ENCODE results near the gene CYTH4. TPM values are rescaled to one million over a fixed set of nuclear protein-coding genes. Genes with fewer than 3 reads are reported as not detected.

The CYTH4 gene
- total RNA-seq, 1 donor from 2014 or later, result not detected

GRCh38 chr22:37330200-37331033, 48.1 kb downstream of the CYTH4 start:
- H3K27ac ChIP-seq, result no peak overlapping the region
- DNase-seq (ENCODE audit: low spot score), result peak; percentile 98

GRCh38 chr22:37331034-37331428, 48.7 kb downstream of the CYTH4 start:
- Histone ChIP-seq H3K27ac (no peak overlapping the region), H4K20me1 (ENCODE audit: low read depth) (no peaks in the 10 kb centered on the region), H2AFZ (replicated peaks) (no peak overlapping the region), H3K9me3 (ENCODE audit: low read depth) (no peaks in the 10 kb centered on the region), H3K79me2 (ENCODE audit: low read depth) (no peaks in the 10 kb centered on the region), H3K27me3 (peaks cover 41% of the 10 kb centered on the region), H3F3A (ENCODE audit: low read depth) (peaks cover 24% of the 10 kb centered on the region), H3K36me3 (no peaks in the 10 kb centered on the region), H3K4me1 (peaks cover 24% of the 10 kb centered on the region), H3K9ac (no peak overlapping the region), H3K4me3 (no peak overlapping the region), H3K4me2 (no peak overlapping the region)
- H3K27me3 Mint-ChIP-seq (ENCODE audit: insufficient read depth, low read depth), result peaks cover 61% of the 10 kb centered on the region
- DNase-seq (ENCODE audit: low spot score), result no peak
- H3K27ac Mint-ChIP-seq, result peak overlapping the region; percentile 78
- H3K4me1 Mint-ChIP-seq, result peaks cover 40% of the 10 kb centered on the region
- peaks cover 2% of the 10 kb centered on the region for H3K9me3 Mint-ChIP-seq
- H3K4me3 Mint-ChIP-seq, result no peak overlapping the region
- H3K36me3 Mint-ChIP-seq, result no peaks in the 10 kb centered on the region
- TF ChIP-seq EZH2phosphoT487 (IDR thresholded peaks at IDR 0.05) (no peak), CTCF (IDR thresholded peaks at IDR 0.05) (no peak), EZH2 (IDR thresholded peaks at IDR 0.05) (no peak)

More at GRCh38 chr22:37330200-37331033, 48.1 kb downstream of the CYTH4 start:
- TF ChIP-seq CTCF (IDR thresholded peaks at IDR 0.05) (peak; percentile 65), EZH2phosphoT487 (IDR thresholded peaks at IDR 0.05) (no peak)
- Histone ChIP-seq H3K27me3 (peaks cover 42% of the 10 kb centered on the region), H4K20me1 (ENCODE audit: low read depth) (no peaks in the 10 kb centered on the region), H3K4me3 (no peak overlapping the region), H3F3A (ENCODE audit: low read depth) (peaks cover 18% of the 10 kb centered on the region), H3K4me1 (peaks cover 18% of the 10 kb centered on the region), H3K9ac (no peak overlapping the region), H3K4me2 (no peak overlapping the region), H3K36me3 (no peaks in the 10 kb centered on the region), H3K9me3 (ENCODE audit: low read depth) (no peaks in the 10 kb centered on the region), H3K79me2 (ENCODE audit: low read depth) (no peaks in the 10 kb centered on the region), H2AFZ (replicated peaks) (no peak overlapping the region)
- Mint-ChIP-seq H3K4me1 (peaks cover 36% of the 10 kb centered on the region), H3K27me3 (ENCODE audit: insufficient read depth, low read depth) (peaks cover 64% of the 10 kb centered on the region), H3K36me3 (no peaks in the 10 kb centered on the region), H3K27ac (peak overlapping the region; percentile 63), H3K9me3 (peaks cover 2% of the 10 kb centered on the region), H3K4me3 (peak overlapping the region; percentile 38)

- no peak overlapping the region for H2AFZ ChIP-seq (replicated peaks)
- Mint-ChIP-seq H3K27me3 (ENCODE audit: insufficient read depth, low read depth) (peaks cover 60% of the 10 kb centered on the region), H3K27ac (no peak overlapping the region), H3K4me3 (no peak overlapping the region), H3K9me3 (peaks cover 2% of the 10 kb centered on the region), H3K36me3 (no peaks in the 10 kb centered on the region), H3K4me1 (peaks cover 44% of the 10 kb centered on the region)
- H3K27me3 ChIP-seq, result peaks cover 32% of the 10 kb centered on the region
- H4K20me1 ChIP-seq (ENCODE audit: low read depth), result no peaks in the 10 kb centered on the region
- H3K9me3 ChIP-seq (ENCODE audit: low read depth), result no peaks in the 10 kb centered on the region
- peaks cover 26% of the 10 kb centered on the region for H3F3A ChIP-seq (ENCODE audit: low read depth)
- H3K36me3 ChIP-seq, result no peaks in the 10 kb centered on the region
- no peak for DNase-seq (ENCODE audit: low spot score)
- no peak overlapping the region for H3K27ac ChIP-seq
- peaks cover 27% of the 10 kb centered on the region for H3K4me1 ChIP-seq
- H3K4me2 ChIP-seq, result no peak overlapping the region
- H3K4me3 ChIP-seq, result no peak overlapping the region
- no peak overlapping the region for H3K9ac ChIP-seq
- H3K79me2 ChIP-seq (ENCODE audit: low read depth), result no peaks in the 10 kb centered on the region
- TF ChIP-seq CTCF (IDR thresholded peaks at IDR 0.05) (no peak), EZH2 (IDR thresholded peaks at IDR 0.05) (no peak)
These were observed 49.7 kb downstream of the CYTH4 start for GRCh38 chr22:37331856-37332536.

All from neural progenitor cell (in vitro differentiated cells).